CD14-positive monocyte (primary cell): ENCODE data around the gene CSH1. TPM values are rescaled to one million over a fixed set of nuclear protein-coding genes. Genes with fewer than 3 reads are reported as not detected.

Experiments used
- DNase-seq, 3 donors: peaks; one replicate each; pipeline ENCODE4 v3.0.0-alpha.2; 2011 to 2022
- H2AFZ ChIP-seq: 2 replicates; pipeline ENCODE4 v1.6.0; 2012; ENCODE audit warnings: mild to moderate bottlenecking, low read depth, low read length, inconsistent platforms; ENCODE audit not compliant: insufficient read depth, poor library complexity, severe bottlenecking
- H3K27ac ChIP-seq, 2 donors: 1 replicate in 1 of 2; 2 replicates in 1 of 2; pipeline ENCODE4 v1.5.1; 2012 to 2013; ENCODE audit warnings: low read length in 2 of 2, control low read depth in 1 of 2, inconsistent platforms in 1 of 2, low read depth in 1 of 2, mild to moderate bottlenecking in 1 of 2
- H3K27me3 ChIP-seq, 2 donors: one replicate each; pipeline versions ENCODE4 v1.6.0 to v1.6.1; 2011 to 2013; ENCODE audit warnings: low read length in 2 of 2; ENCODE audit not compliant: control insufficient read depth in 2 of 2, insufficient read depth in 2 of 2
- H3K36me3 ChIP-seq, 2 donors: replicated peaks in 1 of 2; 1 replicate in 1 of 2; 2 replicates in 1 of 2; pipeline versions ENCODE4 v1.5.1 to v1.6.1; 2012 to 2013; ENCODE audit warnings: low read length in 2 of 2, control low read depth in 1 of 2, inconsistent platforms in 1 of 2, mild to moderate bottlenecking in 1 of 2; ENCODE audit not compliant: insufficient read depth in 2 of 2, control insufficient read depth in 1 of 2
- H3K4me1 ChIP-seq, 2 donors: 1 replicate in 1 of 2; 2 replicates in 1 of 2; pipeline versions ENCODE4 v1.5.1 to v1.6.1; 2012 to 2013; ENCODE audit warnings: low read length in 2 of 2, control low read depth in 1 of 2, inconsistent platforms in 1 of 2, mild to moderate bottlenecking in 1 of 2, moderate library complexity in 1 of 2; ENCODE audit not compliant: insufficient read depth in 2 of 2, control insufficient read depth in 1 of 2
- H3K4me2 ChIP-seq: replicated peaks from 2 replicates; pipeline ENCODE3; 2012; ENCODE audit warnings: low read length, moderate library complexity, mild to moderate bottlenecking; ENCODE audit not compliant: poor library complexity, severe bottlenecking; ENCODE audit errors: extremely low read depth
- H3K4me3 ChIP-seq, 3 experiments: fragments of 200-600 bp in 1 of 3; sonication (generic) in 1 of 3; replicated peaks in 1 of 3; 1 replicate in 2 of 3; 2 replicates in 1 of 3; pipeline ENCODE4 v1.5.1; 2011 to 2013; ENCODE audit warnings: low read length in 3 of 3, mild to moderate bottlenecking in 3 of 3, control low read depth in 2 of 3, low read depth in 2 of 3, inconsistent platforms in 1 of 3, moderate library complexity in 1 of 3
- H3K79me2 ChIP-seq: 2 replicates; pipeline ENCODE4 v1.6.0; 2012; ENCODE audit warnings: mild to moderate bottlenecking, control low read depth, inconsistent platforms, low read length, moderate library complexity; ENCODE audit not compliant: insufficient read depth
- H3K9ac ChIP-seq: 2 replicates; pipeline ENCODE4 v1.6.0; 2017; ENCODE audit warnings: low read length, mild to moderate bottlenecking; ENCODE audit not compliant: insufficient read depth, poor library complexity, severe bottlenecking
- H3K9me3 ChIP-seq, 2 donors: replicated peaks in 1 of 2; 1 replicate in 1 of 2; 2 replicates in 1 of 2; pipeline versions ENCODE4 v1.5.1 to v1.6.1; 2012 to 2013; ENCODE audit warnings: low read length in 2 of 2, control low read depth in 1 of 2; ENCODE audit not compliant: control insufficient read depth in 1 of 2, insufficient read depth in 1 of 2
- H4K20me1 ChIP-seq: 2 replicates; pipeline ENCODE4 v1.6.0; 2012; ENCODE audit warnings: mild to moderate bottlenecking, low read length, control low read depth, moderate library complexity; ENCODE audit not compliant: insufficient read depth
- H3K27ac Mint-ChIP-seq, 7 donors: one replicate each; pipeline ENCODE4 v1.8.0; 2020; ENCODE audit warnings: mild to moderate bottlenecking in 7 of 7, mixed read lengths in 7 of 7, moderate library complexity in 6 of 7, inconsistent platforms in 2 of 7
- H3K27me3 Mint-ChIP-seq, 3 donors: one replicate each; pipeline ENCODE4 v1.8.0; 2021 to 2022; ENCODE audit warnings: low read depth in 3 of 3, mild to moderate bottlenecking in 3 of 3, mixed read lengths in 3 of 3, moderate library complexity in 3 of 3, inconsistent platforms in 1 of 3
- H3K36me3 Mint-ChIP-seq, 2 donors: one replicate each; pipeline ENCODE4 v1.8.0; 2020; ENCODE audit warnings: mixed read lengths in 2 of 2, inconsistent platforms in 1 of 2, mild to moderate bottlenecking in 1 of 2
- H3K4me1 Mint-ChIP-seq: one replicate; pipeline ENCODE4 v1.8.0; 2020; ENCODE audit warnings: mild to moderate bottlenecking, mixed read lengths
- H3K4me3 Mint-ChIP-seq, 2 donors: one replicate each; pipeline ENCODE4 v1.8.0; 2020; ENCODE audit warnings: mild to moderate bottlenecking in 2 of 2, mixed read lengths in 2 of 2, moderate library complexity in 1 of 2
- H3K9me3 Mint-ChIP-seq, 7 donors: one replicate each; pipeline ENCODE4 v1.8.0; 2020 to 2022; ENCODE audit warnings: mixed read lengths in 7 of 7, mild to moderate bottlenecking in 6 of 7, moderate library complexity in 6 of 7, inconsistent platforms in 2 of 7
- CTCF ChIP-seq: fragments of 200-600 bp; IDR thresholded peaks from one replicate; pipeline ENCODE4 v1.8.0; 2022; ENCODE audit warnings: antibody characterized with exemption, mild to moderate bottlenecking
- WGBS: methylation state at CpG from one replicate; pipeline ENCODE4 v1.1.5; 2013; ENCODE audit warnings: missing lambda C conversion rate; ENCODE audit not compliant: insufficient coverage; 5-methylcytosine and 5-hydroxymethylcytosine counted together
- intact Hi-C, 2 donors: fragments of 100-400 bp; cut with micrococcal nuclease; formaldehyde crosslinking; loops; one replicate each; pipeline versions ENCODE4 v1.15.0 to v1.15.1; 2023
- polyA plus RNA-seq, 3 donors: library from polyadenylated mRNA; depleted of rRNA in 1 of 3; unstranded in 2 of 3; stranded (reverse) in 1 of 3; fragments of 300-500 nt in 2 of 3; fragments of >200 nt in 1 of 3; fragmentation: Illumina TruSeq in 2 of 3; gene quantifications; 1 replicate in 2 of 3; 2 replicates in 1 of 3; pipeline ENCODE4 v1.2.3, GENCODE V29; 2012 to 2021

Gene CSH1
- polyA plus RNA-seq, 3 donors: not detected

DNA sequence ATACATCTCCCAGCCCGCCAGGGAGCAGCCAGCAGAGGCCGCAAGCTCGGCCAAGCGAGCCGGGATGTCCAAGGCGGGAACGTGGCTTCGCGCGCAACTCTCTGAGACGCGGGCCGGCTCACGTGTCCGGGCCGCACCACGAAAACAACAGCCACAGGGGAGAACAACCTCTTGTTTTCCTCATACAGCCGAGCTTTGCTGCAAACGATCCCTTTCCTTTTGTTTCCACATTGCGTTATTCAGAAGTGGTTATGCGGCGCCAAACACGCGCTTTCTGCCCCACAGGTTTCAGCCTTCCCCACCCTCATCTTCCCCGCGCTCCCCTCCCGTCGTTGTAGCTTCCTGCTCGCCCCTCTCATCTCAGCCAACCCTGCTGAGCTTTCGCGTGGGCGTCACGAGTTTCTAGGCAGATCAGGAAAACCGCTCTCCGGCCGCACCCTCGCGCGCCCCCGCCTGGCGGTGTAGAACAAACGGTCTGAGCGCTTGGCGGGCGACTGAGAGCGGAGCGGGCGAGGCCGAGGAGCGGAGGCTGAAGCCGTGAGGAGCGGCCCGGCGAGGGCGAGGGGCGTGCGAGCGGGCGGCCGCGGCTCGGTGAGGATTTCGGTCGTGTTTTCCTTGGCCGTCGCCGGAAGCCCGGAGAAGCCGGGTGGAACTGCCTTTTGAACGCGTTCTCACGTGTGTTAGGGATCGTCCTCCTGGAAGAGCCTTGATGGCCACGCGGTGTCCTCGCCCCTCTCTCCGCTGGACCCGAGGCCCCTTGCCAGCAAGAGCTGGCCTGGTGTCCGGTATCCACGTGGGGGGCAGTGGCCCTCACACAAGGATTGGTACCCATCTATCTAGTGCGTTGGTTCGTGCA, 47.3 kb downstream of the CSH1 start:
- DNase-seq: peak; percentile 93 to 94 (median 94)
- peaks cover 4 to 10% (median 5%) of the 10 kb centered on the region in 3 donors for H3K27me3 Mint-ChIP-seq
- Histone ChIP-seq H3K4me1 (peaks cover 8 to 11% of the 10 kb centered on the region in 2 donors), H3K27ac (peak overlapping the region; percentile 45 to 65), H3K9ac (peak overlapping the region; percentile 49), H3K4me2 (peak overlapping the region; percentile 60), H3K4me3 (peak overlapping the region in 2 of 3 experiments; percentile 26 to 49), H3K9me3 (peaks cover 0 to 6% of the 10 kb centered on the region in 2 donors), H3K27me3 (no peaks in the 10 kb centered on the region), H2AFZ (peak overlapping the region; percentile 76), H3K79me2 (no peaks in the 10 kb centered on the region), H3K36me3 (no peaks in the 10 kb centered on the region), H4K20me1 (no peaks in the 10 kb centered on the region)
- H3K4me1 Mint-ChIP-seq: peaks cover 12% of the 10 kb centered on the region
- peaks cover 3 to 14% (median 10%) of the 10 kb centered on the region in 7 donors for H3K9me3 Mint-ChIP-seq
- intact Hi-C loops: no loop called here
- H3K27ac Mint-ChIP-seq: peak overlapping the region; percentile 89 to 100 (median 99)
- peak; percentile 80 for TF ChIP-seq CTCF
- peaks cover 0 to 11% of the 10 kb centered on the region in 2 donors for H3K36me3 Mint-ChIP-seq
- WGBS: 22% methylated on average over 82 of the region's 82 CpGs
- H3K4me3 Mint-ChIP-seq: peak overlapping the region; percentile 68 to 96

DNA sequence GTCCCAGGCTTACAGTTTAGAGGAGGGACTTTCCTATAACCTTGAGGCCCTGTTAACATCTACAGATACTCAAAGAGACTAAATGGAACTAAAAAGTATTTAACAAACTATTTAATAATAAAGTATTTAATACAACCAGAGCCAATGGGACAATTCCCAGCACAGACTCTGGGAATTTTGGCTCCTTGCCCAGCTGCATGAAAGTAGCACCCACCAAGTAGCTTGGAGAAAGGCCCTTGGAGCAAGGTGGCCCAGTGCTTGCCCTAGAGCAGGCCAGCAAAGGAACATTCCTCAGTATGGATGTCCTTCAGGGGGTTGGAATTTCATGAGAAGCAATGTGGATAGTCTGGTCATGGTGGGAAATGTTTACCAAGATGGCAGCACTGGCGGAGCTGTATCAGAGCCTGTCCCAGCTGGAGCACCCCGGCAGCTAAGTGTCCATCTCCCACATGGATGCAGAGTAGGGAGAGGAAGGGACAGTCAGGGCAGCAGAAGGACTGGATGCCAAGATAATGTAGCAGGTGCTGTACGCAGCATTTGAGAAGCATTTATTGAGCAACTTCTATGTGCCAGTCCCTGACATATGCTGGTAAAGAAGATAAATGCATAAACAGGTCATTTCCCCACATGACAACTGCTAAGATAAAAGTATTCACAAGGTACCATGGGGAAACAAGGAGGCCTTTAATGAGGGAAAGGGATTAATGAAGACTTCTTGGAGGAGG, 48.7 kb downstream of the CSH1 start:
- Mint-ChIP-seq H3K36me3 (peaks cover 0 to 11% of the 10 kb centered on the region in 2 donors), H3K4me1 (peaks cover 22% of the 10 kb centered on the region), H3K27ac (peak overlapping the region in 1 of 7 donors; percentile 53), H3K27me3 (peaks cover 4 to 7% (median 5%) of the 10 kb centered on the region in 3 donors), H3K4me3 (no peak overlapping the region), H3K9me3 (peaks cover 3 to 14% (median 10%) of the 10 kb centered on the region in 7 donors)
- Histone ChIP-seq H2AFZ (no peak overlapping the region), H3K4me3 (no peak overlapping the region), H3K9me3 (peaks cover 0 to 6% of the 10 kb centered on the region in 2 donors), H3K9ac (no peak overlapping the region), H3K36me3 (no peaks in the 10 kb centered on the region), H3K4me1 (peaks cover 18% of the 10 kb centered on the region in 2 donors), H3K4me2 (no peak overlapping the region), H4K20me1 (no peaks in the 10 kb centered on the region), H3K27ac (no peak overlapping the region), H3K79me2 (no peaks in the 10 kb centered on the region), H3K27me3 (no peaks in the 10 kb centered on the region)
- TF ChIP-seq CTCF: no peak
- no peak for DNase-seq
- intact Hi-C loops: no loop called here
- 50% methylated on average over 2 of the region's 3 CpGs for WGBS
